Heart left ventricle (tissue), 16 donors: ENCODE data around the gene AQP3. TPM values are rescaled to one million over a fixed set of nuclear protein-coding genes. Genes with fewer than 3 reads are reported as not detected.
"Not testable (repeated sequence)": the region's sequence is repeated elsewhere in the genome, so short reads cannot be mapped to it uniquely, and the experiment has no call there.

Experiments used
- ATAC-seq, 4 donors: fragments of 200-7000 bp; cut with Tn5 transposase; one replicate each; pipeline ENCODE4 v1.9.1; 2020 to 2022; ENCODE audit warnings: moderate library complexity in 4 of 4, mild to moderate bottlenecking in 3 of 4, moderate number of reproducible peaks in 1 of 4
- DNase-seq, 5 donors: peaks; one replicate each; pipeline ENCODE4 v3.0.0-alpha.2; 2020
- H3K27ac ChIP-seq, 12 donors: fragments of 200-600 bp; sonication (generic) in 4 of 12; one replicate each; pipeline versions ENCODE4 v1.5.0 to v1.8.0; 2016 to 2022; ENCODE audit warnings: mild to moderate bottlenecking in 2 of 12
- H3K27me3 ChIP-seq, 9 donors: fragments of 200-600 bp; sonication (generic) in 2 of 9; one replicate each; pipeline versions ENCODE4 v1.5.1 to v1.8.0; 2016 to 2022; ENCODE audit warnings: mild to moderate bottlenecking in 3 of 9
- H3K36me3 ChIP-seq, 9 donors: fragments of 200-600 bp; sonication (generic) in 2 of 9; one replicate each; pipeline versions ENCODE4 v1.5.0 to v1.8.0; 2018 to 2022; ENCODE audit warnings: mild to moderate bottlenecking in 2 of 9
- H3K4me1 ChIP-seq, 12 donors: fragments of 200-600 bp; sonication (generic) in 4 of 12; one replicate each; pipeline versions ENCODE4 v1.5.0 to v1.8.0; 2016 to 2022; ENCODE audit warnings: mild to moderate bottlenecking in 3 of 12
- H3K4me3 ChIP-seq, 12 donors: fragments of 200-600 bp; sonication (generic) in 4 of 12; one replicate each; pipeline versions ENCODE4 v1.5.0 to v1.8.0; 2017 to 2022; ENCODE audit warnings: mild to moderate bottlenecking in 9 of 12, moderate library complexity in 4 of 12
- H3K9me3 ChIP-seq, 12 donors: fragments of 200-600 bp; sonication (generic) in 4 of 12; one replicate each; pipeline versions ENCODE4 v1.5.0 to v1.8.0; 2016 to 2022; ENCODE audit warnings: mild to moderate bottlenecking in 1 of 12
- CTCF ChIP-seq, 12 donors: fragments of 200-600 bp; sonication (generic) in 4 of 12; IDR thresholded peaks; one replicate each; pipeline versions ENCODE4 v1.5.0 to v1.8.0; 2018 to 2022; ENCODE audit warnings: antibody characterized with exemption in 12 of 12, mild to moderate bottlenecking in 5 of 12
- POLR2A ChIP-seq, 2 donors: fragments of 450-650 bp; IDR thresholded peaks; one replicate each; pipeline ENCODE4 v1.6.1; 2017; ENCODE audit warnings: antibody characterized with exemption in 2 of 2, mild to moderate bottlenecking in 2 of 2, moderate library complexity in 2 of 2
- WGBS, 4 donors: extraction: QIAGEN DNeasy Blood & Tissue Kit in 2 of 4; methylation state at CpG; one replicate each; pipeline versions ENCODE4 v1.1.5 to v1.1.7; 2013 to 2018; 5-methylcytosine and 5-hydroxymethylcytosine counted together
- intact Hi-C, 10 donors: fragments of 100-400 bp; cut with DNase I; formaldehyde crosslinking; loops; one replicate each; pipeline versions ENCODE4 v1.11.1 to v1.14.2; 2022
- polyA plus RNA-seq, 2 donors: library from polyadenylated mRNA; stranded (reverse); fragments of 200-250 nt; gene quantifications; one replicate each; pipeline ENCODE4 v1.2.3, GENCODE V29; 2013
- total RNA-seq, 9 donors: library from RNA; depleted of rRNA in 2 of 9; stranded (reverse); fragments of >200 nt in 2 of 9; fragmentation: NEBNext Ultra II Directional in 3 of 9; extraction: Animal tissue kit (Norgen Biotek cat#: 25700) in 3 of 9; gene quantifications; one replicate each; pipeline versions ENCODE4 v1.1.0 to v1.2.4, GENCODE V29; 2016 to 2023
- donor health status: ischemic (EF 13 %, LVEDD 7.1; RV severe dilation, severe dysfunction).
- donor health status: healthy with polysubstance abuse.
- donor health status: DM: no; HTN: yes; CAD: no.
- donor health status: DM: no; HTN: no; CAD: no.
- donor health status: ischemic (EF 25% LVEDD 6.9; RV normal size, moderate dysfunction).
- donor health status: ischemic (EF 25% LVEDD 5.7; RV mildly dilated, moderate dysfunction).
- donor health status: healthy.
- donor health status: DM: yes; HTN: yes; CAD: no.
- donor health status: ischemic (EF 35%, LVEDD 5.7; RV mildly dilated, moderate dysfunction).
- donor health status: nonischemic (EF 11% LVEDD 7.7; RV severe dilation, severe dysfunction).
- donor health status: DM: yes; HTN: yes; CAD: no.
- donor health status: PGD.
- donor health status: ischemic (EF 29% LVEDD 5.4; RV normal size, mild dysfunction).
- donor health status: nonischemic (EF 23%, LVEDD 6.1; RV moderate dilation, normal function).

AQP3 gene
- total and polyA plus RNA-seq, 11 donors = 6.0 to 116 (median 13.3) TPM

- Histone ChIP-seq H3K27ac (peak overlapping the region; percentile 10 to 98 (median 92)), H3K27me3 (no peaks in the 10 kb centered on the region), H3K9me3 (no peaks in the 10 kb centered on the region), H3K4me1 (peaks cover 0 to 49% (median 27%) of the 10 kb centered on the region in 12 donors), H3K36me3 (no peaks in the 10 kb centered on the region), H3K4me3 (no peak overlapping the region)
- DNase-seq (no peak), ATAC-seq (peak in 3 of 4 donors; percentile 21 to 38 (median 35))
- TF ChIP-seq CTCF (IDR thresholded peaks at IDR 0.05) (no peak), POLR2A (IDR thresholded peaks at IDR 0.05) (no peak)
- intact Hi-C loops = loop anchor here in 4 of 10 donors (2.0 to 10.0 kb wide), 5 partner anchors 30 to 110 kb away; no protein-coding TSS in a partner anchor
- WGBS, 4 donors = 84 to 92% (median 86%) methylated on average over 4 of the region's 4 CpGs
Observed at GRCh38 chr9:33404788-33405362, 42.5 kb downstream of the AQP3 start.

GRCh38 chr9:33403941-33404787, 43.2 kb downstream of the AQP3 start:
- Histone ChIP-seq H3K36me3 (no peaks in the 10 kb centered on the region), H3K27ac (peak overlapping the region; percentile 10 to 98 (median 92)), H3K9me3 (no peaks in the 10 kb centered on the region), H3K27me3 (no peaks in the 10 kb centered on the region), H3K4me3 (no peak overlapping the region), H3K4me1 (peaks cover 0 to 56% (median 27%) of the 10 kb centered on the region in 12 donors)
- peak in 1 of 5 donors; percentile 38 for DNase-seq
- intact Hi-C loops = loop anchor here in 3 of 10 donors (2.0 to 10.0 kb wide), 3 partner anchors 29 to 111 kb away; no protein-coding TSS in a partner anchor
- TF ChIP-seq POLR2A (IDR thresholded peaks at IDR 0.05) = no peak
- no peak for TF ChIP-seq CTCF (IDR thresholded peaks at IDR 0.05)
- 69 to 71% (median 71%) methylated on average over 17 of the region's 17 CpGs for WGBS, 4 donors
- ATAC-seq = peak; percentile 60 to 89 (median 67)

- not testable (repeated sequence) for H3K27me3 ChIP-seq, H3K9me3 ChIP-seq, H3K36me3 ChIP-seq, ATAC-seq
- peak within 1 kb of the TSS; percentile 70 to 98 (median 92) for H3K27ac ChIP-seq
- DNase-seq = peak; percentile 68 to 87 (median 82)
- TF ChIP-seq POLR2A (IDR thresholded peaks at IDR 0.05) = peak in 1 of 2 donors; percentile 56
- H3K4me3 ChIP-seq = peak within 1 kb of the TSS; percentile 39 to 70 (median 59)
- peaks cover 0 to 65% (median 29%) of the 10 kb centered on the region in 12 donors for H3K4me1 ChIP-seq
- intact Hi-C loops = loop anchor here in 2 of 10 donors (10.0 kb wide), 2 partner anchors 52 to 112 kb away; no protein-coding TSS in a partner anchor
- WGBS, 4 donors = 0 to 22% (median 18%) methylated on average over 6 to 10 of the region's 10 CpGs
Observed at GRCh38 chr9:33402371-33402770, 45.0 kb downstream of the AQP3 start, which contains the start of gene AQP7. TSS of gene AQP7 (minus strand) at chr9:33402568. CDS start at chr9:33401262, 1,306 bp downstream.

GRCh38 chr9:33401809-33402208, 45.6 kb downstream of the AQP3 start:
- H3K4me3 ChIP-seq = peak overlapping the region; percentile 39 to 70 (median 59)
- intact Hi-C loops = loop anchor here in 2 of 10 donors (10.0 kb wide), 2 partner anchors 53 to 113 kb away; no protein-coding TSS in a partner anchor
- not testable (repeated sequence) for H3K9me3 ChIP-seq, H3K27me3 ChIP-seq, ATAC-seq, H3K36me3 ChIP-seq
- DNase-seq = peak in 1 of 5 donors; percentile 38
- H3K27ac ChIP-seq = peak overlapping the region; percentile 70 to 98 (median 92)
- peaks cover 0 to 66% (median 29%) of the 10 kb centered on the region in 12 donors for H3K4me1 ChIP-seq
- 8 to 44% (median 19%) methylated on average over 6 to 10 of the region's 10 CpGs for WGBS, 4 donors

- H3K36me3 ChIP-seq, intact Hi-C loops, H3K9me3 ChIP-seq, H3K27me3 ChIP-seq, ATAC-seq, DNase-seq: not testable (repeated sequence)
- Histone ChIP-seq H3K4me1 (peaks cover 0 to 65% (median 19%) of the 10 kb centered on the region in 12 donors), H3K4me3 (peak overlapping the region in 1 of 12 donors; percentile 54), H3K27ac (peak overlapping the region in 6 of 12 donors; percentile 24 to 98 (median 89))
- WGBS, 4 donors = 90 to 97% (median 95%) methylated on average over 4 of the region's 4 CpGs
Observed at GRCh38 chr9:33399047-33399446, 48.3 kb downstream of the AQP3 start.

- ATAC-seq, DNase-seq, H3K4me3 ChIP-seq, H3K27me3 ChIP-seq, H3K9me3 ChIP-seq, intact Hi-C loops, H3K36me3 ChIP-seq: not testable (repeated sequence)
- H3K27ac ChIP-seq = peak overlapping the region in 1 of 12 donors; percentile 41
- 74 to 85% (median 81%) methylated on average over 3 of the region's 4 CpGs for WGBS, 4 donors
- H3K4me1 ChIP-seq = peaks cover 0 to 65% (median 17%) of the 10 kb centered on the region in 12 donors
Observed at GRCh38 chr9:33397801-33398200, 49.6 kb downstream of the AQP3 start.

- H3K27ac ChIP-seq = peak overlapping the region in 10 of 12 donors; percentile 83 to 95 (median 90)
- H3K27me3 ChIP-seq, H3K36me3 ChIP-seq, H3K9me3 ChIP-seq, H3K4me3 ChIP-seq, ATAC-seq, intact Hi-C loops: not testable (repeated sequence)
- peak in 1 of 5 donors; percentile 54 for DNase-seq
- H3K4me1 ChIP-seq = peaks cover 0 to 74% (median 29%) of the 10 kb centered on the region in 12 donors
- WGBS, 4 donors = 58 to 70% (median 68%) methylated on average over 13 to 15 of the region's 15 CpGs
Observed at GRCh38 chr9:33395159-33395879, 52.1 kb downstream of the AQP3 start.
